Measurements from ENCODE around the gene SLC22A25. TPM values are rescaled to one million over a fixed set of nuclear protein-coding genes. Genes with fewer than 3 reads are reported as not detected.
"Not testable (repeated sequence)": the region's sequence is repeated elsewhere in the genome, so short reads cannot be mapped to it uniquely, and the experiment has no call there.

SLC22A25 gene
- polyA plus RNA-seq, 2 donors = 0.02 to 0.04 TPM

GRCh38 chr11:63237413-63237812 lies 6.0 kb downstream of the SLC22A25 start:
- Histone ChIP-seq H3K4me1 (ENCODE audit: control insufficient read depth in 2 of 2, insufficient read depth in 2 of 2, low read length in 1 of 2) (peaks cover 0 to 2% of the 10 kb centered on the region in 2 donors), H3K9me3 (ENCODE audit: control insufficient read depth in 2 of 2, insufficient read depth in 1 of 2, low read depth in 1 of 2, low read length in 1 of 2) (no peaks in the 10 kb centered on the region), H3K27ac (ENCODE audit: low read depth in 2 of 2, low read length in 1 of 2) (no peak overlapping the region)

GRCh38 chr11:63235471-63236461 lies 7.6 kb downstream of the SLC22A25 start:
- H3K27ac ChIP-seq (ENCODE audit: low read depth in 2 of 2, low read length in 1 of 2); H3K4me3 ChIP-seq (ENCODE audit: low read depth in 1 of 2, low read length in 2 of 2); H3K9me3 ChIP-seq (ENCODE audit: control insufficient read depth in 2 of 2, insufficient read depth in 1 of 2, low read depth in 1 of 2, low read length in 1 of 2); H3K4me1 ChIP-seq (ENCODE audit: control insufficient read depth in 2 of 2, insufficient read depth in 2 of 2, low read length in 1 of 2); H3K36me3 ChIP-seq (ENCODE audit: control insufficient read depth in 2 of 2, insufficient read depth in 2 of 2, low read length in 1 of 2); H3K27me3 ChIP-seq (ENCODE audit: control insufficient read depth in 1 of 2, insufficient read depth in 2 of 2, low read length in 2 of 2): not testable (repeated sequence)
- 71 to 73% methylated on average over 7 of the region's 8 CpGs for WGBS, 2 donors

More at GRCh38 chr11:63237413-63237812, 6.0 kb downstream of the SLC22A25 start:
- H3K36me3 ChIP-seq (ENCODE audit: control insufficient read depth in 2 of 2, insufficient read depth in 2 of 2, low read length in 1 of 2) = no peaks in the 10 kb centered on the region
- no peaks in the 10 kb centered on the region for H3K27me3 ChIP-seq (ENCODE audit: control insufficient read depth in 1 of 2, insufficient read depth in 2 of 2, low read length in 2 of 2)
- H3K4me3 ChIP-seq (ENCODE audit: low read depth in 1 of 2, low read length in 2 of 2) = no peak overlapping the region

- no peaks in the 10 kb centered on the region for H3K4me1 ChIP-seq (ENCODE audit: control insufficient read depth in 2 of 2, insufficient read depth in 2 of 2, low read length in 1 of 2)
- no peak overlapping the region for H3K4me3 ChIP-seq (ENCODE audit: low read depth in 1 of 2, low read length in 2 of 2)
- no peaks in the 10 kb centered on the region for H3K36me3 ChIP-seq (ENCODE audit: control insufficient read depth in 2 of 2, insufficient read depth in 2 of 2, low read length in 1 of 2)
- H3K9me3 ChIP-seq (ENCODE audit: control insufficient read depth in 2 of 2, insufficient read depth in 1 of 2, low read depth in 1 of 2, low read length in 1 of 2) = no peaks in the 10 kb centered on the region
- H3K27me3 ChIP-seq (ENCODE audit: control insufficient read depth in 1 of 2, insufficient read depth in 2 of 2, low read length in 2 of 2) = no peaks in the 10 kb centered on the region
- no peak overlapping the region for H3K27ac ChIP-seq (ENCODE audit: low read depth in 2 of 2, low read length in 1 of 2)
- 8 to 10% methylated on average over 1 of the region's 1 CpG for WGBS, 2 donors
These were observed 13.6 kb downstream of the SLC22A25 start for GRCh38 chr11:63229815-63230214.

GRCh38 chr11:63227521-63228107 lies 15.8 kb downstream of the SLC22A25 start:
- Histone ChIP-seq H3K4me3 (ENCODE audit: low read depth in 1 of 2, low read length in 2 of 2) (no peak overlapping the region), H3K27me3 (ENCODE audit: control insufficient read depth in 1 of 2, insufficient read depth in 2 of 2, low read length in 2 of 2) (no peaks in the 10 kb centered on the region), H3K4me1 (ENCODE audit: control insufficient read depth in 2 of 2, insufficient read depth in 2 of 2, low read length in 1 of 2) (no peaks in the 10 kb centered on the region), H3K9me3 (ENCODE audit: control insufficient read depth in 2 of 2, insufficient read depth in 1 of 2, low read depth in 1 of 2, low read length in 1 of 2) (no peaks in the 10 kb centered on the region), H3K27ac (ENCODE audit: low read depth in 2 of 2, low read length in 1 of 2) (peak overlapping the region in 1 of 2 donors; percentile 30), H3K36me3 (ENCODE audit: control insufficient read depth in 2 of 2, insufficient read depth in 2 of 2, low read length in 1 of 2) (no peaks in the 10 kb centered on the region)
- WGBS, 2 donors = 72 to 75% methylated on average over 2 of the region's 2 CpGs

GRCh38 chr11:63226488-63227114 lies 16.8 kb downstream of the SLC22A25 start:
- Histone ChIP-seq H3K9me3 (ENCODE audit: control insufficient read depth in 2 of 2, insufficient read depth in 1 of 2, low read depth in 1 of 2, low read length in 1 of 2) (no peaks in the 10 kb centered on the region), H3K36me3 (ENCODE audit: control insufficient read depth in 2 of 2, insufficient read depth in 2 of 2, low read length in 1 of 2) (no peaks in the 10 kb centered on the region), H3K27me3 (ENCODE audit: control insufficient read depth in 1 of 2, insufficient read depth in 2 of 2, low read length in 2 of 2) (no peaks in the 10 kb centered on the region), H3K4me3 (ENCODE audit: low read depth in 1 of 2, low read length in 2 of 2) (no peak overlapping the region), H3K27ac (ENCODE audit: low read depth in 2 of 2, low read length in 1 of 2) (no peak overlapping the region), H3K4me1 (ENCODE audit: control insufficient read depth in 2 of 2, insufficient read depth in 2 of 2, low read length in 1 of 2) (no peaks in the 10 kb centered on the region)
- 83 to 95% methylated on average over 1 of the region's 1 CpG for WGBS, 2 donors

- Histone ChIP-seq H3K27me3 (ENCODE audit: control insufficient read depth in 1 of 2, insufficient read depth in 2 of 2, low read length in 2 of 2) (no peaks in the 10 kb centered on the region), H3K4me3 (ENCODE audit: low read depth in 1 of 2, low read length in 2 of 2) (no peak overlapping the region), H3K9me3 (ENCODE audit: control insufficient read depth in 2 of 2, insufficient read depth in 1 of 2, low read depth in 1 of 2, low read length in 1 of 2) (no peaks in the 10 kb centered on the region), H3K27ac (ENCODE audit: low read depth in 2 of 2, low read length in 1 of 2) (no peak overlapping the region), H3K36me3 (ENCODE audit: control insufficient read depth in 2 of 2, insufficient read depth in 2 of 2, low read length in 1 of 2) (no peaks in the 10 kb centered on the region), H3K4me1 (ENCODE audit: control insufficient read depth in 2 of 2, insufficient read depth in 2 of 2, low read length in 1 of 2) (no peaks in the 10 kb centered on the region)
- 58 to 79% methylated on average over 4 of the region's 4 CpGs for whole genome bisulfite sequencing, 2 donors
These were observed 29.3 kb downstream of the SLC22A25 start for GRCh38 chr11:63214093-63214492.

GRCh38 chr11:63212742-63213141 lies 30.7 kb downstream of the SLC22A25 start:
- Histone ChIP-seq H3K27ac (ENCODE audit: low read depth in 2 of 2, low read length in 1 of 2) (no peak overlapping the region), H3K4me1 (ENCODE audit: control insufficient read depth in 2 of 2, insufficient read depth in 2 of 2, low read length in 1 of 2) (peaks cover 0 to 4% of the 10 kb centered on the region in 2 donors), H3K4me3 (ENCODE audit: low read depth in 1 of 2, low read length in 2 of 2) (no peak overlapping the region), H3K36me3 (ENCODE audit: control insufficient read depth in 2 of 2, insufficient read depth in 2 of 2, low read length in 1 of 2) (no peaks in the 10 kb centered on the region), H3K9me3 (ENCODE audit: control insufficient read depth in 2 of 2, insufficient read depth in 1 of 2, low read depth in 1 of 2, low read length in 1 of 2) (no peaks in the 10 kb centered on the region), H3K27me3 (ENCODE audit: control insufficient read depth in 1 of 2, insufficient read depth in 2 of 2, low read length in 2 of 2) (no peaks in the 10 kb centered on the region)
- WGBS, 2 donors = 6 to 9% methylated on average over 2 of the region's 2 CpGs

GRCh38 chr11:63210111-63210510 lies 33.3 kb downstream of the SLC22A25 start:
- no peaks in the 10 kb centered on the region for H3K27me3 ChIP-seq (ENCODE audit: control insufficient read depth in 1 of 2, insufficient read depth in 2 of 2, low read length in 2 of 2)
- no peak overlapping the region for H3K4me3 ChIP-seq (ENCODE audit: low read depth in 1 of 2, low read length in 2 of 2)
- 37 to 39% methylated on average over 3 of the region's 3 CpGs for WGBS, 2 donors
- H3K36me3 ChIP-seq (ENCODE audit: control insufficient read depth in 2 of 2, insufficient read depth in 2 of 2, low read length in 1 of 2) = no peaks in the 10 kb centered on the region
- no peak overlapping the region for H3K27ac ChIP-seq (ENCODE audit: low read depth in 2 of 2, low read length in 1 of 2)
- H3K4me1 ChIP-seq (ENCODE audit: control insufficient read depth in 2 of 2, insufficient read depth in 2 of 2, low read length in 1 of 2) = peaks cover 0 to 4% of the 10 kb centered on the region in 2 donors
- H3K9me3 ChIP-seq (ENCODE audit: control insufficient read depth in 2 of 2, insufficient read depth in 1 of 2, low read depth in 1 of 2, low read length in 1 of 2) = no peaks in the 10 kb centered on the region

Data from esophagus (tissue), 2 donors.